Cardiac atrium fibroblast (primary cell): ENCODE measurements around the gene GPS1. TPM values are rescaled to one million over a fixed set of nuclear protein-coding genes. Genes with fewer than 3 reads are reported as not detected.

Experiments
- total RNA-seq: library from RNA; depleted of rRNA; stranded (reverse); fragments of >200 nt; gene quantifications from 2 replicates; pipeline ENCODE4 v1.2.3, GENCODE V29; 2015

Gene GPS1
- total RNA-seq: 91.0 and 91.7 TPM in 2 replicates

GRCh38 chr17:82051776-82052637 lies at the start of gene GPS1, which contains the start of gene RFNG:
Gene GPS1, plus strand, starts transcription at chr17:82051898. Its CDS starts 34 bp downstream, at chr17:82051932.
Gene RFNG, minus strand, starts transcription at chr17:82051811. Its CDS starts 45 bp downstream, at chr17:82051766.

GRCh38 chr17:82022310-82022980 lies 29.3 kb upstream of the GPS1 start, which contains the start of gene CENPX:
Gene CENPX, minus strand, starts transcription at chr17:82022878. Its CDS starts 17 bp downstream, at chr17:82022861.

GRCh38 chr17:82022981-82023446 lies 28.7 kb upstream of the GPS1 start, which contains the start of gene LRRC45:
Gene LRRC45, plus strand, starts transcription at chr17:82023305. Its CDS starts 339 bp downstream, at chr17:82023644.

GRCh38 chr17:82031303-82031884 lies 20.3 kb upstream of the GPS1 start, which contains the start of gene RAC3:
Gene RAC3, plus strand, starts transcription at chr17:82031678. Its CDS starts 84 bp downstream, at chr17:82031762.

GRCh38 chr17:82037092-82037888 lies 14.4 kb upstream of the GPS1 start, which contains the start of gene DCXR:
Gene DCXR, minus strand, starts transcription at chr17:82037697. Its CDS starts 15 bp downstream, at chr17:82037682.

GRCh38 chr17:82065638-82066303 lies 14.1 kb downstream of the GPS1 start, which contains the start of gene DUS1L:
Gene DUS1L, minus strand, starts transcription at chr17:82065804. Its CDS starts 745 bp downstream, at chr17:82065059.

GRCh38 chr17:82098169-82098938 lies 46.7 kb downstream of the GPS1 start, which contains the start of gene FASN:
Gene FASN, minus strand, starts transcription at chr17:82098236. Its CDS starts 1,791 bp downstream, at chr17:82096445.

Other genes starting within 250 kb of the GPS1 start
- gene GCGR, start 247.7 kb upstream of the GPS1 start, total RNA-seq: not detected in 2 replicates
- gene MCRIP1, start 218.6 kb upstream of the GPS1 start, total RNA-seq: 79.1 and 107 TPM in 2 replicates
- not detected in 2 replicates for gene PPP1R27, start 216.8 kb upstream of the GPS1 start, total RNA-seq
- gene P4HB, start 191.4 kb upstream of the GPS1 start, total RNA-seq: 3,334 and 3,459 TPM in 2 replicates
- gene ARHGDIA, start 180.6 kb upstream of the GPS1 start, total RNA-seq: 303 and 339 TPM in 2 replicates
- gene ALYREF, start 160.3 kb upstream of the GPS1 start, total RNA-seq: 55.6 and 108 TPM in 2 replicates
- 195 and 225 TPM in 2 replicates for gene ANAPC11, start 160.2 kb upstream of the GPS1 start, total RNA-seq
- 6.6 TPM in 1 of 2 replicates, not detected in the other for gene NPB, start 149.7 kb upstream of the GPS1 start, total RNA-seq
- 28.3 and 50.5 TPM in 2 replicates for gene PCYT2, start 140.5 kb upstream of the GPS1 start, total RNA-seq
- gene SIRT7, start 133.7 kb upstream of the GPS1 start, total RNA-seq: 13.1 and 14.3 TPM in 2 replicates
- 12.8 and 18.1 TPM in 2 replicates for gene MAFG, start 124.2 kb upstream of the GPS1 start, total RNA-seq
- 155 and 219 TPM in 2 replicates for gene PYCR1, start 114.6 kb upstream of the GPS1 start, total RNA-seq
- gene MYADML2, start 104.7 kb upstream of the GPS1 start, total RNA-seq: not detected in 2 replicates
- gene NOTUM, start 90.7 kb upstream of the GPS1 start, total RNA-seq: not detected in 2 replicates
- gene ASPSCR1, start 74.3 kb upstream of the GPS1 start, total RNA-seq: 14.3 and 17.8 TPM in 2 replicates
- gene CENPX, start 29.0 kb upstream of the GPS1 start, total RNA-seq: 69.9 and 77.9 TPM in 2 replicates
- 7.9 and 8.8 TPM in 2 replicates for gene LRRC45, start 28.6 kb upstream of the GPS1 start, total RNA-seq
- gene RAC3, start 20.2 kb upstream of the GPS1 start, total RNA-seq: 32.6 and 38.8 TPM in 2 replicates
- 83.4 and 156 TPM in 2 replicates for gene DCXR, start 14.2 kb upstream of the GPS1 start, total RNA-seq
- 34.7 and 43.7 TPM in 2 replicates for gene RFNG, start 87 bp upstream of the GPS1 start, total RNA-seq
- gene DUS1L, start 13.9 kb downstream of the GPS1 start, total RNA-seq: 33.0 and 34.7 TPM in 2 replicates
- gene FASN, start 46.3 kb downstream of the GPS1 start, total RNA-seq: 80.9 and 170 TPM in 2 replicates
- 6.5 and 9.4 TPM in 2 replicates for gene CCDC57, start 160.9 kb downstream of the GPS1 start, total RNA-seq
- gene SLC16A3, start 177.1 kb downstream of the GPS1 start, total RNA-seq: 600 and 632 TPM in 2 replicates
- 28.7 and 31.3 TPM in 2 replicates for gene CSNK1D, start 221.8 kb downstream of the GPS1 start, total RNA-seq